Epithelial cell of proximal tubule (primary cell): ENCODE data around the gene ITPR1. TPM values are rescaled to one million over a fixed set of nuclear protein-coding genes. Genes with fewer than 3 reads are reported as not detected.

Experiments used
- DNase-seq: peaks from one replicate; pipeline ENCODE4 v3.0.0-alpha.2; 2011; ENCODE audit warnings: low read depth
- H3K4me3 ChIP-seq: 2 replicates; pipeline ENCODE4 v1.5.1; 2011; ENCODE audit warnings: low read depth, mild to moderate bottlenecking, low read length
- CTCF ChIP-seq: conservative IDR thresholded peaks from 2 replicates; pipeline ENCODE4 v1.5.1; 2012; ENCODE audit warnings: low read depth, mild to moderate bottlenecking, low read length
- total RNA-seq: library from RNA; depleted of rRNA; stranded (reverse); fragments of >200 nt; gene quantifications from 2 replicates; pipeline ENCODE4 v1.2.3, GENCODE V29; 2015

ITPR1 gene
- total RNA-seq, 1 donor from 2014 or later, result 4.6 TPM

- no peak overlapping the region for H3K4me3 ChIP-seq
- TF ChIP-seq CTCF, result no peak
- DNase-seq, result no peak
Observed at GRCh38 chr3:4497005-4497692, 4.0 kb downstream of the ITPR1 start.

GRCh38 chr3:4497843-4498324 is 4.7 kb downstream of the ITPR1 start:
- TF ChIP-seq CTCF, result no peak
- DNase-seq, result no peak
- no peak overlapping the region for H3K4me3 ChIP-seq

DNA sequence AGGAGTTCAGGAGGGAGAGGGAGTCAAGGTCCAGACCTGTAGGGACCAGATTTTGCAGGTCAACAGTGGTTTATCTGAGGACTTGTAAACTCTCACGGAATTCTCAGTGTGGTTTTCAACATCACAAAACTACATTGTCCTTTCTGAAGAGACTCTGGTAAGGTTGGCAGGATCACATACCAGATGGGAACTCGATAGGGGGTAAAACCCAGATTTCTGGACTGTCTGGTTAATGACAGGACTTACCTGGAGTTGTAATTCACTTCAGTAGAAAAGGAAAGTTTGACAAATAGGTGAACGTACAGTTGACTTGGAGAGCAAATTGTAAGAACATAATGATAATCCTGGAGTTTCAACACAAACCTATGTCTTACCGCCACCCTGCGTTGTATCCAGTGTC is 5.3 kb downstream of the ITPR1 start:
- no peak for TF ChIP-seq CTCF
- no peak for DNase-seq
- H3K4me3 ChIP-seq, result no peak overlapping the region

DNA sequence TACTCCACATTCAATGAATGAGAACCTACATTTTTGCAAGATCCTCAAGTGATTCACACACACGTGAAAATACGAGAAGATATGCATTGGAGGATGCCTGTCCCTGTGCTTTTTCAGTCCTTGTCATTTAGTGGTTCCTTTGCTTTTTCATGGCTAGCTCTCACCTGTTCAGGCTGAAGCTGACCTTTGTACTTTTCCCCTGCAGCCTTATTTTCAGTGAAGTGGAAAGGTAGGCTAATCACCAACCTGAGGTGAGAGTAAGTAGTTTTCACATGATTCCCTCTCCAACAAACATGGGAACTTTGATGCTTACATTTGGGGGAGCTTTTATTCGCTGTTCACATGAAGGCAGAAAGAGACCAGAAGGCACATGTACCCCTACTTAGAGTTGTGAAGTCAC is 8.3 kb downstream of the ITPR1 start:
- no peak overlapping the region for H3K4me3 ChIP-seq
- DNase-seq, result no peak
- TF ChIP-seq CTCF, result no peak

GRCh38 chr3:4501927-4502326 is 8.8 kb downstream of the ITPR1 start:
- no peak for DNase-seq
- H3K4me3 ChIP-seq, result no peak overlapping the region
- TF ChIP-seq CTCF, result no peak

DNA sequence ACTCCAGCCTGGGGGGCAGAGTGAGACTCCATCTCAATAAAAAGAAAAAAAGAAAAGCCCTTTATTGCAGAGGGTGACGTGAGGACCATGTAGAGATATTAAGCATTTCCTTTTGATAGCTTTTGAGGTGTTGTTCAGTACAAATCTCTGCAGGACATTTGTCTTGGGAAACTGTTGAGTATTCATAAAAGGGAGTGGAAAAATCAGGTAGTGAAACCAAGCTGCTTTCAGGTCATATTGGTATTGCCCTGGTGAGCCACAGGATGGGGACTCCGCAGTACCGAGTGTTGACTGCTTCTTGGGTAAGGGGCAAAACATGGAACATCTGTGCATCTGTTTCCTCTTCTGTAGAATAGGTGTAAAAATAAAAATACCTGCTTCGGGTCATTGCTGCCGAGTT is 9.9 kb downstream of the ITPR1 start:
- DNase-seq, result no peak
- H3K4me3 ChIP-seq, result no peak overlapping the region
- TF ChIP-seq CTCF, result no peak
